ENCODE data around the gene FAM3A.

DNA sequence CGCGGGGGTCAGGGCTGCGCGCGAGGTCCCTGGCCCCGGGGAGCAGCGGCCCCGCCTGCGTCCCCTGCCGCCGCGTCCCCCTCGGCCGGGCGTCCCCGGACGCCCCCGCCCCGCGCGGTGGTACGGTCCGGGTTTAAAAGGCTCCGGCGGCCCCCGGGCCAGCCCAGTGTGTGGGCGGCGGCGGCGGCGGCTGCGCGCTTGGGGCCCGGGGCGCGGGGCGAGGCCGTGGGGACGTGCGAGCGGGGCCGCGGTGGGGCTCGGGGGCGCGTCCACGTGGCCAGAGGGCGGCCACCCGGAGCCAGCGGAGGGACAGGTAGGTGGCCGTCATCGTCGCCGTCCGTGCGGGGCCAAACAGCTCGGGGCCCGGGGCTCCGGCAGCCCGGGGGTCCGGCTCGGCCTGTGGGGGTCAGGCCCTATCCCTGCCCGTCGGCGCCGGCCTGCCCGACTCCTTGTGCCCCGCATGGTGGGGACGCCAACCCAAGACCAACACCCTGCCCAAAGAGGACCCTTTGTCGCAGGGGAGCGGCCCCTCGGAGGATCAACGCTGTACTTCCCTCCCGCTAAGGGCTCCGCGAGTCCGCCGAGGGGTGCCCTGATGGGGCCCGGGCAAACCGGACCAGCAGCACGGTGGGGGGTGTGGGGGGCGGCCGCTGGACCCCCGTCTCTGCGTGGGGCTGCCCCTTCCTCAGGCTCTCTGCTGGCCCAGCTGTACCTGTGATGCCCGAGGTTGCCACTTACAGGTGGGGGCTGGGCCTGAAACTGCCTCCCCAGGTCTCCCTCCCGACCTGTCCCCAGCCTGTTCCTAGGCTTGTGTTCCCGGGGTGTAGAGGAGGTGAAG lies 57.7 kb downstream of the FAM3A start, which contains the start of gene PLXNA3:
- TF ChIP-seq, protein P1, sequence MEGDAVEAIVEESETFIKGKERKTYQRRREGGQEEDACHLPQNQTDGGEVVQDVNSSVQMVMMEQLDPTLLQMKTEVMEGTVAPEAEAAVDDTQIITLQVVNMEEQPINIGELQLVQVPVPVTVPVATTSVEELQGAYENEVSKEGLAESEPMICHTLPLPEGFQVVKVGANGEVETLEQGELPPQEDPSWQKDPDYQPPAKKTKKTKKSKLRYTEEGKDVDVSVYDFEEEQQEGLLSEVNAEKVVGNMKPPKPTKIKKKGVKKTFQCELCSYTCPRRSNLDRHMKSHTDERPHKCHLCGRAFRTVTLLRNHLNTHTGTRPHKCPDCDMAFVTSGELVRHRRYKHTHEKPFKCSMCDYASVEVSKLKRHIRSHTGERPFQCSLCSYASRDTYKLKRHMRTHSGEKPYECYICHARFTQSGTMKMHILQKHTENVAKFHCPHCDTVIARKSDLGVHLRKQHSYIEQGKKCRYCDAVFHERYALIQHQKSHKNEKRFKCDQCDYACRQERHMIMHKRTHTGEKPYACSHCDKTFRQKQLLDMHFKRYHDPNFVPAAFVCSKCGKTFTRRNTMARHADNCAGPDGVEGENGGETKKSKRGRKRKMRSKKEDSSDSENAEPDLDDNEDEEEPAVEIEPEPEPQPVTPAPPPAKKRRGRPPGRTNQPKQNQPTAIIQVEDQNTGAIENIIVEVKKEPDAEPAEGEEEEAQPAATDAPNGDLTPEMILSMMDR (conservative IDR thresholded peaks at IDR 0.05; ENCODE audit: low read depth in 2 of 2) = no peak
- TF ChIP-seq POLR2AphosphoS5 (IDR thresholded peaks at IDR 0.05; ENCODE audit: low read depth) (no peak), EZH2 (IDR thresholded peaks at IDR 0.05; ENCODE audit: low read depth, unreplicated experiment) (no peak), JUNB (IDR thresholded peaks at IDR 0.05; ENCODE audit: unreplicated experiment) (no peak), EZH2phosphoT487 (IDR thresholded peaks at IDR 0.05; ENCODE audit: unreplicated experiment) (no peak), CREB1 (CRISPR knock-in tag; IDR thresholded peaks at IDR 0.05; ENCODE audit: low read depth) (no peak), ZNF114 (CRISPR knock-in tag; IDR thresholded peaks at IDR 0.05) (no peak), ZNF331 (CRISPR knock-in tag; IDR thresholded peaks at IDR 0.05; ENCODE audit: low read depth) (no peak), NANOG (IDR thresholded peaks at IDR 0.05; ENCODE audit: borderline replicate concordance) (no peak), STAT1 (IDR thresholded peaks at IDR 0.05; ENCODE audit: unreplicated experiment) (no peak)
- TF ChIP-seq, protein P2, sequence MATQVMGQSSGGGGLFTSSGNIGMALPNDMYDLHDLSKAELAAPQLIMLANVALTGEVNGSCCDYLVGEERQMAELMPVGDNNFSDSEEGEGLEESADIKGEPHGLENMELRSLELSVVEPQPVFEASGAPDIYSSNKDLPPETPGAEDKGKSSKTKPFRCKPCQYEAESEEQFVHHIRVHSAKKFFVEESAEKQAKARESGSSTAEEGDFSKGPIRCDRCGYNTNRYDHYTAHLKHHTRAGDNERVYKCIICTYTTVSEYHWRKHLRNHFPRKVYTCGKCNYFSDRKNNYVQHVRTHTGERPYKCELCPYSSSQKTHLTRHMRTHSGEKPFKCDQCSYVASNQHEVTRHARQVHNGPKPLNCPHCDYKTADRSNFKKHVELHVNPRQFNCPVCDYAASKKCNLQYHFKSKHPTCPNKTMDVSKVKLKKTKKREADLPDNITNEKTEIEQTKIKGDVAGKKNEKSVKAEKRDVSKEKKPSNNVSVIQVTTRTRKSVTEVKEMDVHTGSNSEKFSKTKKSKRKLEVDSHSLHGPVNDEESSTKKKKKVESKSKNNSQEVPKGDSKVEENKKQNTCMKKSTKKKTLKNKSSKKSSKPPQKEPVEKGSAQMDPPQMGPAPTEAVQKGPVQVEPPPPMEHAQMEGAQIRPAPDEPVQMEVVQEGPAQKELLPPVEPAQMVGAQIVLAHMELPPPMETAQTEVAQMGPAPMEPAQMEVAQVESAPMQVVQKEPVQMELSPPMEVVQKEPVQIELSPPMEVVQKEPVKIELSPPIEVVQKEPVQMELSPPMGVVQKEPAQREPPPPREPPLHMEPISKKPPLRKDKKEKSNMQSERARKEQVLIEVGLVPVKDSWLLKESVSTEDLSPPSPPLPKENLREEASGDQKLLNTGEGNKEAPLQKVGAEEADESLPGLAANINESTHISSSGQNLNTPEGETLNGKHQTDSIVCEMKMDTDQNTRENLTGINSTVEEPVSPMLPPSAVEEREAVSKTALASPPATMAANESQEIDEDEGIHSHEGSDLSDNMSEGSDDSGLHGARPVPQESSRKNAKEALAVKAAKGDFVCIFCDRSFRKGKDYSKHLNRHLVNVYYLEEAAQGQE (IDR thresholded peaks at IDR 0.05; ENCODE audit: unreplicated experiment) = no peak
- TF ChIP-seq, protein P3, sequence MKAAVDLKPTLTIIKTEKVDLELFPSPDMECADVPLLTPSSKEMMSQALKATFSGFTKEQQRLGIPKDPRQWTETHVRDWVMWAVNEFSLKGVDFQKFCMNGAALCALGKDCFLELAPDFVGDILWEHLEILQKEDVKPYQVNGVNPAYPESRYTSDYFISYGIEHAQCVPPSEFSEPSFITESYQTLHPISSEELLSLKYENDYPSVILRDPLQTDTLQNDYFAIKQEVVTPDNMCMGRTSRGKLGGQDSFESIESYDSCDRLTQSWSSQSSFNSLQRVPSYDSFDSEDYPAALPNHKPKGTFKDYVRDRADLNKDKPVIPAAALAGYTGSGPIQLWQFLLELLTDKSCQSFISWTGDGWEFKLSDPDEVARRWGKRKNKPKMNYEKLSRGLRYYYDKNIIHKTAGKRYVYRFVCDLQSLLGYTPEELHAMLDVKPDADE (IDR thresholded peaks at IDR 0.05) = no peak
- TF ChIP-seq, protein P4, sequence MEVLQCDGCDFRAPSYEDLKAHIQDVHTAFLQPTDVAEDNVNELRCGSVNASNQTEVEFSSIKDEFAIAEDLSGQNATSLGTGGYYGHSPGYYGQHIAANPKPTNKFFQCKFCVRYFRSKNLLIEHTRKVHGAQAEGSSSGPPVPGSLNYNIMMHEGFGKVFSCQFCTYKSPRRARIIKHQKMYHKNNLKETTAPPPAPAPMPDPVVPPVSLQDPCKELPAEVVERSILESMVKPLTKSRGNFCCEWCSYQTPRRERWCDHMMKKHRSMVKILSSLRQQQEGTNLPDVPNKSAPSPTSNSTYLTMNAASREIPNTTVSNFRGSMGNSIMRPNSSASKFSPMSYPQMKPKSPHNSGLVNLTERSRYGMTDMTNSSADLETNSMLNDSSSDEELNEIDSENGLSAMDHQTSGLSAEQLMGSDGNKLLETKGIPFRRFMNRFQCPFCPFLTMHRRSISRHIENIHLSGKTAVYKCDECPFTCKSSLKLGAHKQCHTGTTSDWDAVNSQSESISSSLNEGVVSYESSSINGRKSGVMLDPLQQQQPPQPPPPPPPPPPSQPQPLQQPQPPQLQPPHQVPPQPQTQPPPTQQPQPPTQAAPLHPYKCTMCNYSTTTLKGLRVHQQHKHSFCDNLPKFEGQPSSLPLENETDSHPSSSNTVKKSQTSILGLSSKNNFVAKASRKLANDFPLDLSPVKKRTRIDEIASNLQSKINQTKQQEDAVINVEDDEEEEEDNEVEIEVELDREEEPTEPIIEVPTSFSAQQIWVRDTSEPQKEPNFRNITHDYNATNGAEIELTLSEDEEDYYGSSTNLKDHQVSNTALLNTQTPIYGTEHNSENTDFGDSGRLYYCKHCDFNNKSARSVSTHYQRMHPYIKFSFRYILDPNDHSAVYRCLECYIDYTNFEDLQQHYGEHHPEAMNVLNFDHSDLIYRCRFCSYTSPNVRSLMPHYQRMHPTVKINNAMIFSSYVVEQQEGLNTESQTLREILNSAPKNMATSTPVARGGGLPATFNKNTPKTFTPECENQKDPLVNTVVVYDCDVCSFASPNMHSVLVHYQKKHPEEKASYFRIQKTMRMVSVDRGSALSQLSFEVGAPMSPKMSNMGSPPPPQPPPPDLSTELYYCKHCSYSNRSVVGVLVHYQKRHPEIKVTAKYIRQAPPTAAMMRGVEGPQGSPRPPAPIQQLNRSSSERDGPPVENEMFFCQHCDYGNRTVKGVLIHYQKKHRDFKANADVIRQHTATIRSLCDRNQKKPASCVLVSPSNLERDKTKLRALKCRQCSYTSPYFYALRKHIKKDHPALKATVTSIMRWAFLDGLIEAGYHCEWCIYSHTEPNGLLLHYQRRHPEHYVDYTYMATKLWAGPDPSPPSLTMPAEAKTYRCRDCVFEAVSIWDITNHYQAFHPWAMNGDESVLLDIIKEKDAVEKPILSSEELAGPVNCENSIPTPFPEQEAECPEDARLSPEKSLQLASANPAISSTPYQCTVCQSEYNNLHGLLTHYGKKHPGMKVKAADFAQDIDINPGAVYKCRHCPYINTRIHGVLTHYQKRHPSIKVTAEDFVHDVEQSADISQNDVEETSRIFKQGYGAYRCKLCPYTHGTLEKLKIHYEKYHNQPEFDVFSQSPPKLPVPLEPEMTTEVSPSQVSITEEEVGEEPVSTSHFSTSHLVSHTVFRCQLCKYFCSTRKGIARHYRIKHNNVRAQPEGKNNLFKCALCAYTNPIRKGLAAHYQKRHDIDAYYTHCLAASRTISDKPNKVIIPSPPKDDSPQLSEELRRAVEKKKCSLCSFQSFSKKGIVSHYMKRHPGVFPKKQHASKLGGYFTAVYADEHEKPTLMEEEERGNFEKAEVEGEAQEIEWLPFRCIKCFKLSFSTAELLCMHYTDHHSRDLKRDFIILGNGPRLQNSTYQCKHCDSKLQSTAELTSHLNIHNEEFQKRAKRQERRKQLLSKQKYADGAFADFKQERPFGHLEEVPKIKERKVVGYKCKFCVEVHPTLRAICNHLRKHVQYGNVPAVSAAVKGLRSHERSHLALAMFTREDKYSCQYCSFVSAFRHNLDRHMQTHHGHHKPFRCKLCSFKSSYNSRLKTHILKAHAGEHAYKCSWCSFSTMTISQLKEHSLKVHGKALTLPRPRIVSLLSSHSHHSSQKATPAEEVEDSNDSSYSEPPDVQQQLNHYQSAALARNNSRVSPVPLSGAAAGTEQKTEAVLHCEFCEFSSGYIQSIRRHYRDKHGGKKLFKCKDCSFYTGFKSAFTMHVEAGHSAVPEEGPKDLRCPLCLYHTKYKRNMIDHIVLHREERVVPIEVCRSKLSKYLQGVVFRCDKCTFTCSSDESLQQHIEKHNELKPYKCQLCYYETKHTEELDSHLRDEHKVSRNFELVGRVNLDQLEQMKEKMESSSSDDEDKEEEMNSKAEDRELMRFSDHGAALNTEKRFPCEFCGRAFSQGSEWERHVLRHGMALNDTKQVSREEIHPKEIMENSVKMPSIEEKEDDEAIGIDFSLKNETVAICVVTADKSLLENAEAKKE (CRISPR knock-in tag; IDR thresholded peaks at IDR 0.05) = no peak

All from GM23338 (cell line).